ENCODE measurements around the gene ARHGEF17. TPM values are rescaled to one million over a fixed set of nuclear protein-coding genes. Genes with fewer than 3 reads are reported as not detected.

ARHGEF17 gene
- total and polyA plus RNA-seq, 2 of the 13 experiments (the other 11 are each of a cell fraction or from before 2014, with no cell fraction given) = 10.7 to 28.8 TPM

DNA sequence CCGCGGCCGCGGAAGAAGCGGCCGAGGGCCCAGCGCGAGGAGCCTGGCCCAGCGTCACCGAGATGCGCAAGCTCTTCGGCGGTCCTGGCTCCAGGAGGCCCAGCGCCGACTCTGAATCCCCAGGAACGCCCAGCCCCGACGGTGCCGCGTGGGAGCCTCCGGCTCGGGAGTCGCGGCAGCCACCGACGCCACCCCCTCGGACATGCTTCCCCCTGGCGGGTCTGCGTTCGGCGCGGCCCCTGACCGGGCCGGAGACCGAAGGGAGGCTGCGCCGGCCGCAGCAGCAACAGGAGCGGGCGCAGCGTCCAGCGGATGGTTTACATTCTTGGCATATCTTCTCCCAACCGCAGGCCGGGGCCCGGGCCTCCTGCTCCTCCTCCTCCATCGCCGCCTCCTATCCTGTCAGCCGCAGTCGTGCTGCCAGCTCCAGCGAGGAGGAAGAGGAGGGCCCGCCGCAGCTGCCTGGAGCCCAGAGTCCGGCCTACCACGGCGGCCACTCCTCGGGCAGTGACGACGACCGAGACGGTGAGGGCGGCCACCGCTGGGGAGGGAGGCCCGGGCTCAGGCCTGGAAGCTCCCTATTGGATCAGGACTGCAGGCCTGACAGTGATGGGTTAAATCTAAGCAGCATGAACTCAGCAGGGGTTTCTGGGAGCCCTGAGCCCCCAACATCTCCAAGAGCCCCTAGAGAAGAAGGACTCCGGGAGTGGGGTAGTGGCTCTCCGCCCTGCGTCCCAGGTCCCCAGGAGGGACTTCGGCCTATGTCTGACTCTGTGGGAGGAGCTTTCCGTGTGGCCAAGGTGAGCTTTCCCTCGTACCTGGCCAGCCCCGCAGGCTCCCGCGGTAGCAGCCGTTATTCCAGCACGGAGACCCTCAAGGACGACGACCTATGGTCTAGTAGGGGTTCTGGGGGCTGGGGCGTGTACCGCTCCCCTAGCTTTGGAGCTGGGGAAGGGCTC lies 1.2 kb downstream of the ARHGEF17 start (continued):
- TF ChIP-seq, protein P1, sequence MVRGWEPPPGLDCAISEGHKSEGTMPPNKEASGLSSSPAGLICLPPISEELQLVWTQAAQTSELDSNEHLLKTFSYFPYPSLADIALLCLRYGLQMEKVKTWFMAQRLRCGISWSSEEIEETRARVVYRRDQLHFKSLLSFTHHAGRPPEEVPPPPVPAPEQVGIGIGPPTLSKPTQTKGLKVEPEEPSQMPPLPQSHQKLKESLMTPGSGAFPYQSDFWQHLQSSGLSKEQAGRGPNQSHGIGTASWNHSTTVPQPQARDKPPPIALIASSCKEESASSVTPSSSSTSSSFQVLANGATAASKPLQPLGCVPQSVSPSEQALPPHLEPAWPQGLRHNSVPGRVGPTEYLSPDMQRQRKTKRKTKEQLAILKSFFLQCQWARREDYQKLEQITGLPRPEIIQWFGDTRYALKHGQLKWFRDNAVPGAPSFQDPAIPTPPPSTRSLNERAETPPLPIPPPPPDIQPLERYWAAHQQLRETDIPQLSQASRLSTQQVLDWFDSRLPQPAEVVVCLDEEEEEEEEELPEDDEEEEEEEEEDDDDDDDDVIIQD (CRISPR knock-in tag; IDR thresholded peaks at IDR 0.05; ENCODE audit: low read depth) = no peak
- TF ChIP-seq THYN1 (CRISPR knock-in tag; IDR thresholded peaks at IDR 0.05; ENCODE audit: borderline replicate concordance, low read depth) (no peak), ISL2 (CRISPR knock-in tag; IDR thresholded peaks at IDR 0.05) (peak; percentile 81), PLRG1 (conservative IDR thresholded peaks at IDR 0.05) (no peak), ZNF446 (CRISPR knock-in tag; IDR thresholded peaks at IDR 0.05) (peak; percentile 82), ZC3H4 (CRISPR knock-in tag; IDR thresholded peaks at IDR 0.05; ENCODE audit: borderline replicate concordance) (no peak; the same call in 1 of the 2 replicates), ZNF510 (CRISPR knock-in tag; IDR thresholded peaks at IDR 0.05; ENCODE audit: low read depth) (no peak), NCOA5 (CRISPR knock-in tag; IDR thresholded peaks at IDR 0.05) (no peak), ZBTB8A (CRISPR knock-in tag; IDR thresholded peaks at IDR 0.05; ENCODE audit: borderline replicate concordance, low read depth) (no peak), ZSCAN30 (CRISPR knock-in tag; IDR thresholded peaks at IDR 0.05) (no peak), ZNF350 (CRISPR knock-in tag; IDR thresholded peaks at IDR 0.05; ENCODE audit: borderline replicate concordance, low read depth) (no peak; the same call in 1 of the 2 replicates), CBX1 (IDR thresholded peaks at IDR 0.05; ENCODE audit: low read depth) (no peak), ZKSCAN8 (CRISPR knock-in tag; IDR thresholded peaks at IDR 0.05; ENCODE audit: borderline replicate concordance) (no peak), DR1 (CRISPR knock-in tag; IDR thresholded peaks at IDR 0.05) (no peak; the same call in 1 of the 2 replicates), MIER2 (CRISPR knock-in tag; IDR thresholded peaks at IDR 0.05) (0 out of 2 replicates have a peak, but pooled peaks have one; percentile 34), ZNF605 (CRISPR knock-in tag; IDR thresholded peaks at IDR 0.05) (peak; percentile 87), ZFP36 (IDR thresholded peaks at IDR 0.05; ENCODE audit: borderline replicate concordance, low read depth, low read length, partially characterized antibody) (no peak), ZNF572 (CRISPR knock-in tag; IDR thresholded peaks at IDR 0.05) (no peak), ZFP1 (CRISPR knock-in tag; IDR thresholded peaks at IDR 0.05) (no peak), ZNF232 (CRISPR knock-in tag; IDR thresholded peaks at IDR 0.05; ENCODE audit: borderline replicate concordance) (peak; percentile 81; the same call in 1 of the 2 replicates)
- TF ChIP-seq, protein P2, sequence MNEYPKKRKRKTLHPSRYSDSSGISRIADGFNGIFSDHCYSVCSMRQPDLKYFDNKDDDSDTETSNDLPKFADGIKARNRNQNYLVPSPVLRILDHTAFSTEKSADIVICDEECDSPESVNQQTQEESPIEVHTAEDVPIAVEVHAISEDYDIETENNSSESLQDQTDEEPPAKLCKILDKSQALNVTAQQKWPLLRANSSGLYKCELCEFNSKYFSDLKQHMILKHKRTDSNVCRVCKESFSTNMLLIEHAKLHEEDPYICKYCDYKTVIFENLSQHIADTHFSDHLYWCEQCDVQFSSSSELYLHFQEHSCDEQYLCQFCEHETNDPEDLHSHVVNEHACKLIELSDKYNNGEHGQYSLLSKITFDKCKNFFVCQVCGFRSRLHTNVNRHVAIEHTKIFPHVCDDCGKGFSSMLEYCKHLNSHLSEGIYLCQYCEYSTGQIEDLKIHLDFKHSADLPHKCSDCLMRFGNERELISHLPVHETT (CRISPR knock-in tag; conservative IDR thresholded peaks at IDR 0.05) = peak; percentile 81; the same call in 1 of the 2 replicates
- TF ChIP-seq, protein P3, sequence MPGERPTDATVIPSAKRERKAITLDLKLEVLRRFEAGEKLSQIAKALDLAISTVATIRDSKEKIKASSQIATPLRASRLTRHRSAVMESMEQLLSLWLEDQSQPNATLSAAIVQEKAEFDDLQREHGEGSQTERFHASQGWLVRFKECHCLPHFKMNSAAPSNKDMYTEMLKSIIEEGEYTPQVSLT (CRISPR knock-in tag; IDR thresholded peaks at IDR 0.05; ENCODE audit: borderline replicate concordance, low read depth) = no peak
- TF ChIP-seq, protein P4, sequence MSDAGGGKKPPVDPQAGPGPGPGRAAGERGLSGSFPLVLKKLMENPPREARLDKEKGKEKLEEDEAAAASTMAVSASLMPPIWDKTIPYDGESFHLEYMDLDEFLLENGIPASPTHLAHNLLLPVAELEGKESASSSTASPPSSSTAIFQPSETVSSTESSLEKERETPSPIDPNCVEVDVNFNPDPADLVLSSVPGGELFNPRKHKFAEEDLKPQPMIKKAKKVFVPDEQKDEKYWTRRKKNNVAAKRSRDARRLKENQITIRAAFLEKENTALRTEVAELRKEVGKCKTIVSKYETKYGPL (CRISPR knock-in tag; IDR thresholded peaks at IDR 0.05) = peak; percentile 79; the same call in 1 of the 2 replicates
- TF ChIP-seq, protein P5, sequence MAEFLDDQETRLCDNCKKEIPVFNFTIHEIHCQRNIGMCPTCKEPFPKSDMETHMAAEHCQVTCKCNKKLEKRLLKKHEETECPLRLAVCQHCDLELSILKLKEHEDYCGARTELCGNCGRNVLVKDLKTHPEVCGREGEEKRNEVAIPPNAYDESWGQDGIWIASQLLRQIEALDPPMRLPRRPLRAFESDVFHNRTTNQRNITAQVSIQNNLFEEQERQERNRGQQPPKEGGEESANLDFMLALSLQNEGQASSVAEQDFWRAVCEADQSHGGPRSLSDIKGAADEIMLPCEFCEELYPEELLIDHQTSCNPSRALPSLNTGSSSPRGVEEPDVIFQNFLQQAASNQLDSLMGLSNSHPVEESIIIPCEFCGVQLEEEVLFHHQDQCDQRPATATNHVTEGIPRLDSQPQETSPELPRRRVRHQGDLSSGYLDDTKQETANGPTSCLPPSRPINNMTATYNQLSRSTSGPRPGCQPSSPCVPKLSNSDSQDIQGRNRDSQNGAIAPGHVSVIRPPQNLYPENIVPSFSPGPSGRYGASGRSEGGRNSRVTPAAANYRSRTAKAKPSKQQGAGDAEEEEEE (CRISPR knock-in tag; IDR thresholded peaks at IDR 0.05; ENCODE audit: borderline replicate concordance) = no peak

All from HepG2 (cell line).